HG02623 (cell line): ENCODE data around the gene KSR1.

ENCODE experiments used
- ATAC-seq: cut with Tn5 transposase; IDR thresholded peaks from one replicate; pipeline ENCODE4 v1.9.1; 2021; ENCODE audit warnings: moderate library complexity; ENCODE audit not compliant: unreplicated experiment

The KSR1 gene

DNA sequence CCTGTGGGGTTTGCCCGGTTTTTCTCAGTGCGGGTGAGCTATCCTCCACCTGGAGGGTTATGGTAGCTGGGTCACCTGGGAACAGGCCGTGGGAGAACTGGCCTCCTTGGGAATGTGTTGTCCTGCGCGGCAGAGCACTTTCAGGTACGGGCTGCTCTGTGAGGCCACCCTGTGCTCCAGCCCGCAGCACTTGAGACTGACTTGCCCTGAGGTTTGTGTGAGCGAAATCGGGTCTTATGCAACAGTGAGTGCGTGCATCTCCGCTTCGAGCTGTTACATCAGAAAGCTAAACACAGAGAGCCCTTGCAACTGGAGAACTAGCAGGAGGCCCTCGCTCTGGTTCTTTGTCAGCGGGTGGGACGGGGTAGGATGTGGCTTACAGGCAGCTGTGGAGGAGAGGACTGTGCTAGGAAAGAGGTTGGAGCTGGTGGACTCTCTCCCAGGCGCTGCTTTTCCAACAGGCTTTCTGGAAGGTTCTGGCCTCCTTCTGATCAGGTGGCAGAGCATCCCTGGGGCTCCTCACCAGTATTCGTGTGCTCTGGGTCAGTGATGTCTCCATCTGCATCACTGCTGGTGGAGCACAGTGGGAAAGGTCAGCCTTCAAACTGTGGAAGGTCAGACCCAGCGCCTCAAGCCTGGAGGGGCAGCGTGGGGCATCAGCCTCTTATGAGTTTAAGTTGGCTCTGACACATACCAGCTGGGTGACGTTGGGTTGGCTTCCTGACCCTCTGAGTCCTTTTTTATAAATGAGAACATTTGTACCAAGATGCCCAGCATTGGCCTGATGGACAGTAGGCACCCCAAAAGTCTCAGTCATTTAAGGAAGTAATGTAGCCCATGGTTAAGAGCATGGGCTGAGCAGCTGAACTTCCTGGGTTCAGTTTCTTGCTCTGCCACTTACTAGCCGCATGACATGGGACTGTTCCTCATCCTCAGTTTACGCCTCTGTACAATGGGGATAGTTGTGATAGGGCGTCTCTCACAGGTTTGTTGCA is 76.3 kb downstream of the KSR1 start:
- no peak for ATAC-seq

DNA sequence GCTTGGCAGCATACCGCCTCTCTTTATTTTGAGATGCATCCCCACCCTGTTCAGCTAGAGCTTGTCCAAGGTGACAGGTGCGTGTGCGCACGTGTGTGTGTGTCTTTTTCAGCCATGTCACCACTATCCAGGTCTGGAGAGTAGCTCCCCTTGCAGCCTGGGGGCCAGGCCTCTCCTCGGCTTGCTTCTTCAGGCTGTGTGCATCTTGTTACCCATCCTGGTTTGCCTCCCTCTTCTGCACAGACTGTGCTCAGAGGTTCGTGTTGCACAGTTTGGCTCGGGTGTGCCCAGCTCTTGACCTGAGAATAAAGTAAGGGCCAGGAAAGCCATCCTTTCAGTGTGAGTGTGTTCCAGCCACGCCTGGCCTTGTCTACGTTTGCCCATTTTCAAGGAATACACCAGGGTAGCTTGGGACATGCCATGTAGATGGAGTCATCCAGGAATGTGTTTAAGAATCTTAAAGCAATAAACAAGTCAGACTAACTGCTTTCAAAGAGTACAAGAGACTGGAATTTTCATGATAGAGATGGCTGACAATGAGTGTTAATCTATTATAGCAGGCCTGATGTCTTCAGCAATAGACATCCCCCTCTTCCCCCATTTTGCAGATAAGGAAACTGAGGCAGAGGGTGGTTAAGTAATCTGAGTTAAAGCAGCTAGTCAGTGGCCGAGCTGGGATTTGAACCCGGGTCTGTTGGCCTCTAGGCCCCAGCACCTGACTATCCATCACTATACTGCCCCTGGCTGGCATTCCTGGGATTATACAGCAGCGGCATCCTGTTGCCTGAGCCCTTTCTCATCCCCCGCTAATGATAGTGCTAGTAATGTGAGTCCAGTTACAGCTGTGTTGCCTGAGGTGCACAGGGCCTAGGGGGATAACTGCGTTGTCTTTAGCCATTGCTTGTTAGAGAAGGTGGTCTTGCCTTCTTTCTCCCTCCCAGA is 77.9 kb downstream of the KSR1 start:
- no peak for ATAC-seq

DNA sequence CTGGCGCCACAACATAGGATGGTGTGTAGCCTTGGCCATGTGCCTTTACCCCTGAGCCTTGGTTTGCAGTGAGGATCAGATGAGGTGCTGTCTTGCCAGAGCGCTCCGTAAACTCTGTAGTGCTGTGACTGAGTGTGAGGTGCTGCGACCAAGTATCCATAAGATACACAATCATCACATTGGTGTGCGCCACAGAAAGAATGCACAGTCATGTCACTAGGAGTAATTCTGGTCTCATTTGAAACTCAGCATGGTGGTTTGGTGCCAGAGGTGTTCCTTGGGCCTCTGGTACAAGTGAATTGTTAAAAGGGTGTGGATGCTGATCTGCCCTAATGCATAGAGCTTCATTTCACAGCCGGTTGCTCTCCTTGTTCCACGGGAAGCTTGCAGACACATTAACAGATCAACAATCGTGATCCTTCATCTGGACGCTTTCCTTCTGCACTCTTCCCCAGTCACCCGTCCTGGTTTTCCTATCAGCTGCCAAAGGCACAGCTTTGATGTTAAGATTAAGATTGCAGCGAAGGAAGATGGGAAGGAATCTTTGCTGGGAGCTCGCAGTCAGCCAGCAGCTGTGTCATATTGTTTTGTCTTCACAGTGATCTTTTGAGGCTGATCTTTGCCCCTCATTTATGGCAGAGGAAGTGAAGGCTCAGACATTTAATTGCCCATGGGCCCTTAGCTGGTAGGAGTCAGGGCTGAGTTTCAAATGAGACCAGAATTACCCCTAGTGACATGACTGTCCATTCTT is 79.1 kb downstream of the KSR1 start:
- no peak for ATAC-seq

DNA sequence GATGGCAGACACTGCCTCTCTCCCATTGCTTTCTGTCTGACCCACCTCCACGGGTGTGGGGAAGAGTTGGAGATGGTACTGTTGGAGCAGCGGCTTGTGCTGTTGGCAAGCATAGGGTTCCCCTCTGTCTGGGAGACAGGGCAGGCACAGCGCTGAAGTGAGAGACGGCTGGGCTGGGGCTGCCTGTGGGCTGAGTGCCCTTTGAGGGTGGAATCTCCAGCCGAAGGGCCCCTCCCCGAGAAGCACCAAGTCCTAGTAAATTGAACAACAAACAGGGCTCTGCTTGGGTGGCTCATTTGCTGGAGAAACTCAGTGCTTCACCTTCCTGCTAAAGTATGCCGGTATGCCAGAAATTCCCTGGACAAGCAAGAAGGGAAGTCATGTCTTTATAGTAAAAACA is 79.7 kb downstream of the KSR1 start:
- ATAC-seq = no peak

DNA sequence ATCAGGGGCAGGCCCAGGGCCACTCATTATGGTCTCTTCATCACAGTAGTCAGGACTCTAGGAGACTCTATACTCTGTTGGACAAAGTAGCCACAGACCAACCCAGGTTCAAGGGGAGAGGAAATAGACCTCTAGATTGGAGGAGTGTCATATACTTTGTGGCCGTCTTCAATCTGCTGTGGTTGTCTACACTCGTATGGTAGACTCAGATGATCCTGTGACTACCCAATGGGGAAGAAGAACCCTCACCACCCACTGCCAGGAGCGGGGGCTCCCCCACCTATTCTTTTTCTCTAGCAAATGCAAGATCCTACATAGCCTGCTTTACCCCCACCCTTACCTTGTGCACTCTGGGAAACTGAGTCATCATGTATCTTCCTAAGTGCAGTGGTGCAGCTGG is 80.5 kb downstream of the KSR1 start:
- no peak for ATAC-seq

DNA sequence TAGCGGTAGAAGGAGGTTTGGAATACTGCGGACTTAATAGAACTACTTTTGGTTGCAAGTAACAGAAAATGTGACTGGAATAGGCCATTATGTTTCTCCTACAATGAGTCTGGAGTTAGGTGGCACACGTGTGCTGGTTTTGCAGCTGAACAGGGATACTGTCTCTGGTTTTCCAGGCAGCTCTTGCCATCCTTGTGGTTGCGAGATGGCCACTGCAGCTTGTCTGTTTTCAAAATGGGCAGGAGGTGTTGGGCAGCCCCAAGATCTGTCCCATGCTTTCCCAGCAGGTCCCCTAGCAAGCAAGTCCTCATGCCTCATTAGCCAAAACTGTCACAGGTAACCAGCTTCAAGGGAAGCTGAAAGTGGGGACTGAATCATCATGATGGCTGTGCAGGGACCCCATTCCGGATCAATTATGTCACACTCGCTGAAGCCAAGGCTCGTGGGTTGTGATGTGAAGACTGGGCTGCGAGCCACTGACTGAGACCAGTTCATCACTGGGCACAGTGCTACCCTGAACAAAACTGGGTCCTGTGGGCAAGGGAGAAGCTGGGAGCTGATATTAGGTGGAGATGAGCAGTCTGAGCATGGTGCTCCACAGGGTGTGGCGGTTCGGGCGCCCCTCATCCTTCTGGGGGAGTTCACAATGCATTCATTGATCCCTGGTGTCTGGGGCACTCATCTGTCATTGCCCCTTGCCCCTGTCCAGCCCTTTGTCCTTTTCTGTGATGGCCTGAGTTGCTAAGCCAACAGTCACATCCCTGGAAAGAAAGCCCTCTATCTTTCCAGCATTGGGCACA is 82.1 kb downstream of the KSR1 start:
- ATAC-seq = no peak

DNA sequence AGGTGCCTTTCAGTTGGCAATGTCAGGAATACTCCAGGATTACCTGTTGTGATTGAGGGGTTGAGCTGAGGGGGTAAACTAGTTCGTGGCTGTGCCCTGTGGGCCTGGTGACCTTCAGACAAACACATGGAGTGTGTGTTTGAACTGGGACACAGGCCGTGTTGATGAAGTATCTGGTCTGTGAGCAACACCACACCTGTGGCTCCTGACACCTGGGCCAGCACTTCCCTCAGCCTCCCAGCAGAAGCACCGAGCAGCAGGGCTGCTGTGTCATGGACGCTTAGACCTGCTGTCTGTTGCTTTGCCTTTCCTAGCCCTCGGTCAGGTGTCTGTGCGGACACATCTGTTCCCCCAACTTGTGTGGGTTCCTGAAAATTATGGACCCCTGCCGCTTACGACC is 82.9 kb downstream of the KSR1 start:
- ATAC-seq = no peak

DNA sequence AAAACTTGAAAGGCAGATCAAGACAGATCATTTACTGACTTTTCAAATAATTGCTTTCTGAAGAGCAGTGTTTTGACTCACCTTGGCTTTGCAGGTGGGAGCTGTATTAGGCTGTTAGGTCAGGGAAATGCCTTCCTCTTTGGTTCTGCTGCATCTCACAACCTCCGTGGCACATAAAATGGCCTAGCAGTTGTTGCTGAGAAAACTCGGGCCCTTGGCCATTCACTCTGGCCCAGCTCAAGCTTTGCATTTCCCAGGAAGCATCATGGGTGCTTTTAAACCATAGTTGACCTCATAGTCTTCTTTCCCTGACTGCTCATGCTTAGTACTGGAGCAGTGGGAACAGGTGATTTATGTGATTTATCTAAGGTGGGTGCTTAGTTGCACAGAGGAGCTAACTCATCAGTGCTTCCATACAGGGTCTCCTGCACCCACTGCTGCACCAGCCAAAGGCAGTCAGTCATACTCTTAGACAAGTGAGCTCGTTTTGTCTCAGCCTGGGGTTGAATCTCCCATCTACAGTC is 83.6 kb downstream of the KSR1 start:
- ATAC-seq = no peak

DNA sequence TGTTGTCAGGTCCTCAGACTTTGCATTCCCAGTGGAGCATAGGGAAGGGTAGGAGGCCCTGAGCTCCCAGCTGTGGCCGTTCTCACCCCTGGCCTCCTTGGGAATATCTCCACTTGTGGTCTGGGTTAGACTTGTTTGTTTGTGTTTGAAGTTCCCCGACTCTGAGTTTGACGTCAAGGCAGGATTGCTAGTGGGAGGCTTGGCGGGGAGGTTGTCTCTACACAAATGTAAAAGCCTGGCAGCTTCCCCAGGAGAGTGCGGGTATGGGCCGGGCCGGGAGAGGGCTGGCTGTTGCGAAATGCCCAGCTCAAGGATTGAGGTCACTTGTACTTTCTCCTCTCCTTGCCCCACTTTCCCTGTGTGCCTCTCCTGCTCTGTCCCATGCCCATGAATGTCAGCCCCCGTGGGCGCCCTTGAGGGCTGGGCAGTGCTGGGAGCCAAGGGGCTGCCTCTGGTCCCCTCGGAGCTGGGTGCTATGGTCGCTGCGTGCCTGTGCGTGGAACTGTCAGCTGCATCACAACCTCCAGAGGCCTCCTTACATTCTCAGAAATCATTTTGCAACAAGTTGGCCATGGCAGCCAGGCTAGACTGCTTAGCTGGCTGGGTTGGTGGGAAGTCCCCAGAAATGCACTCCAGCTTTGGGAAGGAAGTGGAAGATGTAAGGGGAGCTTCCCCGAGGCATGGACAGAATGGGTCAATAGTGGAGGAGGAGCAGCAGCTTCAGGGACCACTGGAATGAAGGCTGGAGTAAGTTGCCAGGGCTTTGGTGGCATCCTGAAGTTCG is 84.3 kb downstream of the KSR1 start:
- no peak for ATAC-seq

DNA sequence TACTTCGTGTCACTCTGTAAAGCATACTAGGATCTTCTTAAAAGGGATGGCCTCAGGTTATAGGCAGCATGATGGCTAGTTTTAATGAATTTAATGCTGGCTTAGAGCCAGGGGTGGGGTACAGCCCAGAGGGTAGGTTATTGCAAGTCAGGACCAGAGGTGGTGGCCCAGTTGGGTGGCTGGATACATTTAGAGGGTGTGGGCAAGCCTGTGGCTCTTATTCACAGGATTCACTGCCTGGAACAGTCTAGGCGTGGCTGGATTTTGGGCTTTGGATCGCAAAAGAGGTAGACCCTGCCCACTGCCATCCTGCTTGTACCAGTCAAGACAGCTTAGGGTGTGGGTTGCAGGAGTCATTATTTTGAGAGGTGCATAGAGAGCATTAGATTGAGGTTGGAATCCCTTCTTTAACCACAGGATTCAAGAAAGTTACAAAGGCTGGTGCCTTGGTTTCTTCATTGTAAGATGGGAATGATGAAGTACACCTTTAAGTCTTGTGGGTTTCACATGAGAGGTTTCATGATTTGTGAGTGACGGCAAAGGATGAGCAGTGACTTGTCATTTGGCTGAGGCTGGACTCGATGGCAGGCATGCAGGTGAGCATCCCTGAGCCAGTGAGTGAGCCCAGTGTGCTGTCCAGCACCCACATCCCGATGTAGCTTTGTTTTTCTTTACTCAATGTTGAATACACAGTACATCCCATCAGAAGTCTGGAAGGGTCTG is 85.2 kb downstream of the KSR1 start:
- ATAC-seq = no peak

DNA sequence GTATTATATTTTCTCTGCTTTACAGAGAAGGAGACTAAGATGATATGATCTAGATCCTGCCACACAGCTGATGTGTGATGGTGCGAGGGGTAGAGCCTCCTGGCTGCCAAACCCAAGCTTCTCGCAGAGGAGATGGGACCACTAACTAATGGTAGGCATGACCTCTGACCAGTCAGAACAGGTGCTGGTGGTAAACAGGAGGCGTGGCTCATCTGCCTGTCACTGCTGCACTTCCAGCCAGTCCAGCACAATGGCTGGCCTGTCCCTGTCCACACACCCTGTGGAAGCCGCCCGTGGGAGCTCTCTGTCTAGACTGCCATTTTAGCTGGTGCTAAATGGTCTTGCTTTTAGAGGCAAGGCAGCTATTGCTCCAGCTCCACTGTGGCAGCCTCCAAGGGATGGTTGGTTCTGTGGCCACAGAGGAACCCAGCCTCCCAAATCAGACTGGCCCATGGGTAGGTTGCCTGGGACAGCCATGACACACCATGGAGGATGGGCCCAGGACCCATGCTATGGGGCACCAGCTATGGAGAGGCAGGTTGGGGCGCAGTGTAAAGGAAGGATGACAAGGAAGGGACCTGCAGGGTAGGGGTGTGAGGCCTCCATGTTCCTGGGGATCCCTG is 86.7 kb downstream of the KSR1 start:
- ATAC-seq = no peak

DNA sequence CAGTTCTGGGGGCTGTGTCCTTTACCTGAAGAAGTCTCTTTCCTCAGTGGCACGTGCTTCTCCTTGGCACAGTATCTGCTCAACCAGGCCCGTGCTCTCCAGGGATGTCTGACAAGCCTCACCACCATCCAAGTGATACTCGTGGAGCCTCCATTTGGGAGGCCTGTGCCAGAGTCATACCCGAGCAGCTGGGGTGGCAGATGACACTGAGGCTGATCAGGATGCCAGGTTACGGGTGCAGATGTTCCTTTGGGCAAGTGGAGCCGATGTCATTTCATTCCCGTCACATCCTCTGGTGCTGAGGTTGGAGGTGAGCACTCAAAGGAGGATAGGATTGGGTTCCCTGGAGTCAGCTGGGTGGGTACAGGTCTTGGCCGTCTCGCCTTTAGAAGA is 87.2 kb downstream of the KSR1 start:
- no peak for ATAC-seq

DNA sequence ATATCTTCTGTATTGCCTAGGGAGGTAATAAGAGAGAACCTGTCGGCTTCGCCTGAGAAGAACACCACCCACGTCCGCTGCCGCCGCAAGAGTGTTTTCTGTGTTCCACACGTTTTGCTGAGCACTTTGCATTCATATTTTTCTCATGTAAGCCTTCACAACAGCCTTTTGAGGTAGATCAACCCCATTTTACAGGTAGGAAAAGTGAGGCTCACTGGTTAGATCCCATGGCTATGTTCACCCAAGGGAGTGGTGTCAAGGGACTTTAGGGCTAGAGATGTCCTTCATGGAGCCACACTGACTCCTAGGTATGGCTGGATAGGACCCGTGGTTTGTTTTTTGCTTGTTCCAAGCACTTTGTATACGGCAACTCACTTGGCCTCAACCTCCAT is 87.7 kb downstream of the KSR1 start:
- no peak for ATAC-seq

DNA sequence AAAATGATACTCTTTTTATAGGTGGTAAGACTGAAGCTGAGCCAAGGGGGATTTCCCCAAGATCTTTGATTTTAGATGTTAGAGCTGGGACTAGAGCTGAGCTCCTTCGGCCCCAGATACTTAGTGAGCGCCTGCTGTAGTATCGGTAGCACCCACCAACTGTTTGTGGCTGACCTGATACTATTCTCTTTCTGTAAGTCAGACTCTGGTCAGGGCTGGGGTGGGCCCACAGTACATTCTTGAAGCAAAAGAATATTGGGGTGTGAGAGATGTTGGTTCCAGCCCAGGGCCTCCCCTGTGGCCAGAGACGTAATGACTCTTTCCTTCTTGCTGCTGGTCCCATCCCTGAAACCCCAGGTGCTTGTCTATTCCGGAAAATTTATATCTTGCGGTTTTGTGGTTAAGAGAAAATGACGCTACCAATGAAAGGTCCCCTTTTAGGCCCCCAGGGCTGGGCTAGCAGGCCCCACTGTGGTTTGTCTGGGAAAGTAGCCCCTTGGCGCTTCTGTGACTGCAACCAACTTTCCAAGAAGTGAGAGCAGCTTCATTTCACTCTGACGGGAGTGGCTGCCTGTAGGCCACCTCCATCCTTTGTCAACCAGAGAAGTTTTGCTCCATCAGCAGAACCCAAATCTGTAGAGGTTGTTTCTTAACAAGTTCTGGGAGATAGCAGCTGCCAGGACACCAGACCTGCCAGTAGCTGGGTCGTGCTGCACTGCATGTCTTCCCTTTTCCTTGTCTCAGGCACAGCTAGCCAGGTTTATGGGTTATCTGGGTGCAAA is 88.3 kb downstream of the KSR1 start:
- peak; percentile 83 for ATAC-seq

DNA sequence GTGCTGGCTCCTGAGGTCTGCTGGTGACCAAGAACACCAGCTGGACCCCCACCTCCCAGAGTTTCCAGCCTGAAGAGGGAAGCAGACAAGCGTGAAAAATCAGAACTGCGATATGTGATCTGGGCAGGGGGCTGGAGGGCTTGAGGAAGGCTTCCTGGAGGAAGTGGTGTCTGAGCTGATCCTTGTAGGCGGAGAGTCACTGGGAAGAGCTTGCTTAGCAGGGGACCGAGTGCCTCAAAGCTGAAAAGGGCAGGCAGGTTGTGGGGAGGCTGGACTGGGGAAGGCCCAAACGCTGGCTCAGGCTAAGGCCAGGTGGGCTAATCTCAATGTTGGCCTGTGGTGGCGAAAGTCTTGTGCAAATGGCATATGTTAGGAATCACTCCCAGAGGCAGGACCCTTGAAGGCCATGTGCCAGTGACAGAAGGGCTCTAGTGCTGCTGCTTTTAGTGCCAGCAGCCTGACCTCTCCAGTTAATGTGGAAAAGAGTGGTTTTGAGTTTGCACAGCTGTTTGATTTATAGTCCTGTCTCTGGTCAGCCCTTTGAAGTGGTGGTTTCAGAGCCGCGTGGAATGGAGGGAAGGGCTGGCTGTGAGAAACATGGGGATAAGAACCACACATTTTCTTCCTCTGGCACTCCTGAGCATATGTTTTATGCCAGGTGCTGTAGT is 89.4 kb downstream of the KSR1 start:
- no peak for ATAC-seq

DNA sequence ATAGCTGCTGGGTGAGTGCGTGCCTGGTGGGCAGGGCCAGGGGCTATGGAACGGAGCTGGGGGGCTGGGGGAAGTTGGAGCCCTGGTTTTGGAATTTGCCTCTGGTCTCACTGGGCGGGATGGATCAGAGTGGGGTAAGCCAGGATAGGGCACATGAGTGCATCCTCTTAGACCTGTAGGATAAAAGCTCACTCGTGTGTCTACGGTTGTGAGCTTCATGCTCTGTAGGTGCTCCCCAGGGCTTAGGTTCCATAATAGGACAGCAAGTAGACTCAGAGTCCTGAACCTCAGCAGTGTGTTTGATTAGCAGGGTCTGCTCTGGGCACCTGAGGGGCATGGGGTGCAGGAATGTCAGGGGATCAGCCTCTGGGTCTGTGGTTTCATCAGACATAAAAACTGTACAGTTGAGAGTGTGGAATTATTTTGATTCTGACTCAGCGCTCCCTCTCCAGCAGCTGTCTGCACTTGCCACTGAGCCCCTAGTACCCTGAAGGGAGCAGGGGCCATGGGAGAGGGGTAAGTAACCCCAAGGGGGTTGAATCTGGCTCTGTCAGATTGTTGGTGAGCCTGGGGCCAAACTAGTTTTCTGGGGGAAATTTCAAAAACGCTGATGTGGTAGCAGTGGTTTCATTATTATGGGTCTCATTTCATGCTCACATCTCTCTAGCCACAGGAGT is 90.5 kb downstream of the KSR1 start:
- no peak for ATAC-seq
